ENCODE results near the gene NTM. TPM values are rescaled to one million over a fixed set of nuclear protein-coding genes. Genes with fewer than 3 reads are reported as not detected.

The NTM gene
- total RNA-seq, 1 experiment from 2014 or later, result not detected

DNA sequence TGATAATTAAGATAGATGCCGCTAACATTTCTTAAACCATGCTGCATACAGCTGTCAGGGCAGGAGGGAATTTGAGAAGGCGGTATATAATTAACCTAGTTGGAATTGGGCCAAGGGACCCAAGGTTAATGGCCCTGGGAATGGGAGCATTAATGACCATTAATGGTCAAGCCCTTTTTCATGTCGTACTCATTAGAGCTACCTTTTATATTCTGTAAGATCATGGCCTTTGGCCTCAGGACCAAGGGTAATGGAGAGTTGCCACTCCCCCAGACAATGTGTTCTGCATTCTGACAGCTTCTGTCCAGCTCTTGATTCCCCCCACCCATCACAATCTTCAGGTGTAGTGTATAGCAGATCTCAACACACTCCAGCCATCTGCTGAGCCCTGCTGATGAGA, 111.6 kb downstream of the NTM start:
- no peak overlapping the region for H3K4me2 ChIP-seq (ENCODE audit: low read length)
- intact Hi-C loops (cut with micrococcal nuclease), result no loop called here
- H3K9ac ChIP-seq (ENCODE audit: low read length), result no peak overlapping the region
- H3K36me3 ChIP-seq (ENCODE audit: control insufficient read depth in 1 of 2, insufficient read depth in 2 of 2, low read length in 2 of 2), result no peaks in the 10 kb centered on the region
- no peak overlapping the region for H2AFZ ChIP-seq (ENCODE audit: low read depth, low read length, poor library complexity, severe bottlenecking)
- no TSS peak for BruUV-seq (replicated peaks)
- CTCF ChIA-PET, result no interaction called here
- H3K4me1 ChIP-seq (ENCODE audit: control insufficient read depth in 1 of 2, insufficient read depth in 2 of 2, low read length in 2 of 2), result no peaks in the 10 kb centered on the region
- no peaks in the 10 kb centered on the region for H3K9me2 ChIP-seq (ENCODE audit: insufficient read depth)
- no peaks in the 10 kb centered on the region for H4K20me1 ChIP-seq (ENCODE audit: insufficient read depth)
- TF ChIP-seq FOSL1 (IDR thresholded peaks at IDR 0.05; ENCODE audit: low read depth), result no peak
- no peak for TF ChIP-seq ZNF274 (IDR thresholded peaks at IDR 0.05; ENCODE audit: low read depth, low read length)
- TF ChIP-seq EGR1 (IDR thresholded peaks at IDR 0.05; ENCODE audit: low read depth), result no peak
- TF ChIP-seq, protein P1, sequence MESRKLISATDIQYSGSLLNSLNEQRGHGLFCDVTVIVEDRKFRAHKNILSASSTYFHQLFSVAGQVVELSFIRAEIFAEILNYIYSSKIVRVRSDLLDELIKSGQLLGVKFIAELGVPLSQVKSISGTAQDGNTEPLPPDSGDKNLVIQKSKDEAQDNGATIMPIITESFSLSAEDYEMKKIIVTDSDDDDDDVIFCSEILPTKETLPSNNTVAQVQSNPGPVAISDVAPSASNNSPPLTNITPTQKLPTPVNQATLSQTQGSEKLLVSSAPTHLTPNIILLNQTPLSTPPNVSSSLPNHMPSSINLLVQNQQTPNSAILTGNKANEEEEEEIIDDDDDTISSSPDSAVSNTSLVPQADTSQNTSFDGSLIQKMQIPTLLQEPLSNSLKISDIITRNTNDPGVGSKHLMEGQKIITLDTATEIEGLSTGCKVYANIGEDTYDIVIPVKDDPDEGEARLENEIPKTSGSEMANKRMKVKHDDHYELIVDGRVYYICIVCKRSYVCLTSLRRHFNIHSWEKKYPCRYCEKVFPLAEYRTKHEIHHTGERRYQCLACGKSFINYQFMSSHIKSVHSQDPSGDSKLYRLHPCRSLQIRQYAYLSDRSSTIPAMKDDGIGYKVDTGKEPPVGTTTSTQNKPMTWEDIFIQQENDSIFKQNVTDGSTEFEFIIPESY (IDR thresholded peaks at IDR 0.05; ENCODE audit: extremely low read depth, insufficient replicate concordance, low read length), result no peak
- TF ChIP-seq CEBPB (IDR thresholded peaks at IDR 0.05; ENCODE audit: low read depth), result no peak
- TF ChIP-seq ELF1 (IDR thresholded peaks at IDR 0.05; ENCODE audit: borderline replicate concordance, low read depth), result no peak
- TF ChIP-seq CBX3 (IDR thresholded peaks at IDR 0.05; ENCODE audit: low read depth), result no peak
- TF ChIP-seq SRF (IDR thresholded peaks at IDR 0.05; ENCODE audit: low read depth), result no peak
- no peak for TF ChIP-seq SP1 (IDR thresholded peaks at IDR 0.05; ENCODE audit: low read depth)
- no peak for TF ChIP-seq SIN3A (IDR thresholded peaks at IDR 0.05; ENCODE audit: low read depth)
- TF ChIP-seq JUND (IDR thresholded peaks at IDR 0.05), result no peak
- no peak for TF ChIP-seq POLR2A (IDR thresholded peaks at IDR 0.05; ENCODE audit: borderline replicate concordance, extremely low read depth, insufficient read depth, insufficient read length)
- TF ChIP-seq, protein P2, sequence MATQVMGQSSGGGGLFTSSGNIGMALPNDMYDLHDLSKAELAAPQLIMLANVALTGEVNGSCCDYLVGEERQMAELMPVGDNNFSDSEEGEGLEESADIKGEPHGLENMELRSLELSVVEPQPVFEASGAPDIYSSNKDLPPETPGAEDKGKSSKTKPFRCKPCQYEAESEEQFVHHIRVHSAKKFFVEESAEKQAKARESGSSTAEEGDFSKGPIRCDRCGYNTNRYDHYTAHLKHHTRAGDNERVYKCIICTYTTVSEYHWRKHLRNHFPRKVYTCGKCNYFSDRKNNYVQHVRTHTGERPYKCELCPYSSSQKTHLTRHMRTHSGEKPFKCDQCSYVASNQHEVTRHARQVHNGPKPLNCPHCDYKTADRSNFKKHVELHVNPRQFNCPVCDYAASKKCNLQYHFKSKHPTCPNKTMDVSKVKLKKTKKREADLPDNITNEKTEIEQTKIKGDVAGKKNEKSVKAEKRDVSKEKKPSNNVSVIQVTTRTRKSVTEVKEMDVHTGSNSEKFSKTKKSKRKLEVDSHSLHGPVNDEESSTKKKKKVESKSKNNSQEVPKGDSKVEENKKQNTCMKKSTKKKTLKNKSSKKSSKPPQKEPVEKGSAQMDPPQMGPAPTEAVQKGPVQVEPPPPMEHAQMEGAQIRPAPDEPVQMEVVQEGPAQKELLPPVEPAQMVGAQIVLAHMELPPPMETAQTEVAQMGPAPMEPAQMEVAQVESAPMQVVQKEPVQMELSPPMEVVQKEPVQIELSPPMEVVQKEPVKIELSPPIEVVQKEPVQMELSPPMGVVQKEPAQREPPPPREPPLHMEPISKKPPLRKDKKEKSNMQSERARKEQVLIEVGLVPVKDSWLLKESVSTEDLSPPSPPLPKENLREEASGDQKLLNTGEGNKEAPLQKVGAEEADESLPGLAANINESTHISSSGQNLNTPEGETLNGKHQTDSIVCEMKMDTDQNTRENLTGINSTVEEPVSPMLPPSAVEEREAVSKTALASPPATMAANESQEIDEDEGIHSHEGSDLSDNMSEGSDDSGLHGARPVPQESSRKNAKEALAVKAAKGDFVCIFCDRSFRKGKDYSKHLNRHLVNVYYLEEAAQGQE (IDR thresholded peaks at IDR 0.05; ENCODE audit: low read depth), result no peak
- no peak for TF ChIP-seq YY1 (IDR thresholded peaks at IDR 0.05; ENCODE audit: extremely low read depth, insufficient replicate concordance, low read depth, low read length)
- no peak for TF ChIP-seq EZH2phosphoT487 (IDR thresholded peaks at IDR 0.05; ENCODE audit: borderline replicate concordance)
- TF ChIP-seq EZH2 (IDR thresholded peaks at IDR 0.05), result no peak
- TF ChIP-seq POLR2AphosphoS5 (IDR thresholded peaks at IDR 0.05; ENCODE audit: low read depth, low read length), result no peak
- H3K4me3 ChIP-seq (replicated peaks in 1 of 2; ENCODE audit: low read depth in 1 of 2, low read length in 2 of 2), result no peak overlapping the region
- peaks cover 3 to 7% of the 10 kb centered on the region in 2 experiments; a peak in 1 of 4 replicates for H3K9me3 ChIP-seq (ENCODE audit: control insufficient read depth in 1 of 2, insufficient read depth in 1 of 2, low read depth in 1 of 2, low read length in 2 of 2)
- H3K27ac ChIP-seq (ENCODE audit: low read depth, low read length), result no peak overlapping the region
- no peaks in the 10 kb centered on the region for H3K79me2 ChIP-seq (ENCODE audit: insufficient read depth, low read length)
- RAD21 ChIA-PET (ENCODE audit: low non-redundant PET in 1 of 2, low total read pairs in 2 of 2, uncharacterized antibody in 2 of 2, unreplicated experiment in 2 of 2), result no interaction called here
- H3K27me3 ChIP-seq (ENCODE audit: insufficient read depth, low read length), result no peaks in the 10 kb centered on the region
- POLR2A ChIA-PET, result no interaction called here
- DNase-seq (ENCODE audit: low read depth, low spot score) (no peak), ATAC-seq (no peak)

Measured in HCT116 (cell line).